ENCODE results near the gene OPN4. TPM values are rescaled to one million over a fixed set of nuclear protein-coding genes. Genes with fewer than 3 reads are reported as not detected.

Gene OPN4
- total and polyA plus RNA-seq, 2 of the 8 experiments (the other 6 are each of a cell fraction or from before 2014, with no cell fraction given): not detected

GRCh38 chr10:86693275-86693674 is 38.9 kb downstream of the OPN4 start:
- H3K9ac ChIP-seq (replicated peaks in 1 of 4; ENCODE audit: extremely low read depth in 1 of 4, low read depth in 3 of 4, low read length in 3 of 4): no peak overlapping the region
- no peak overlapping the region for H4K5ac ChIP-seq (ENCODE audit: insufficient read length, low read depth, low read length)
- peak overlapping the region; percentile 35; the same call in 1 of the 2 replicates for H2BK12ac ChIP-seq (ENCODE audit: low read depth, low read length)
- H3K4ac ChIP-seq (replicated peaks; ENCODE audit: insufficient read length, low read depth, low read length): no peak overlapping the region
- no peak overlapping the region for H3K4me3 ChIP-seq (ENCODE audit: extremely low read depth in 1 of 4, insufficient read depth in 2 of 4, low read depth in 3 of 4, low read length in 4 of 4)
- no peak overlapping the region for H3K23ac ChIP-seq (ENCODE audit: insufficient read length)
- peak overlapping the region; percentile 63 for H4K91ac ChIP-seq (replicated peaks; ENCODE audit: insufficient read length, low read length)
- no peak for DNase-seq (ENCODE audit: low read depth in 1 of 2, low spot score in 2 of 2)
- H3K36me3 ChIP-seq (ENCODE audit: control insufficient read depth in 2 of 4, insufficient read depth in 4 of 4, low read length in 3 of 4): no peaks in the 10 kb centered on the region
- ChIA-PET POLR2A (ENCODE audit: partially characterized antibody) (interaction anchor here (0.6 to 1.5 kb wide), 3 partner anchors 10 to 426 kb away, joined by 3 to 4 read pairs (median 4); no protein-coding TSS in a partner anchor), CTCF (ENCODE audit: partially characterized antibody) (interaction anchor here (0.6 to 5.0 kb wide), 33 partner anchors 9 to 264 kb away, joined by 3 to 52 read pairs (median 5); partner anchors contain the start of gene MMRN2)
- H3K79me2 ChIP-seq (ENCODE audit: control insufficient read depth in 1 of 2, insufficient read depth in 2 of 2, low read length in 2 of 2): no peaks in the 10 kb centered on the region
- H3K4me2 ChIP-seq (ENCODE audit: insufficient read depth in 1 of 2, low read depth in 2 of 2, low read length in 2 of 2): peak overlapping the region in 1 of 2 experiments; percentile 29; a peak in 1 of 4 replicates
- H3K79me1 ChIP-seq (ENCODE audit: low read depth, low read length): no peaks in the 10 kb centered on the region
- TF ChIP-seq CHD1 (IDR thresholded peaks at IDR 0.05; ENCODE audit: low read depth, low read length): no peak
- TF ChIP-seq BCL11A (IDR thresholded peaks at IDR 0.05; ENCODE audit: low read depth in 2 of 2, low read length in 2 of 2): no peak
- no peak for TF ChIP-seq HDAC2 (IDR thresholded peaks at IDR 0.05; ENCODE audit: borderline replicate concordance in 1 of 2, low read depth in 2 of 2, low read length in 2 of 2)
- no peak for TF ChIP-seq ZNF274 (IDR thresholded peaks at IDR 0.05; ENCODE audit: borderline replicate concordance, extremely low read depth, low read length)
- no peak for TF ChIP-seq NRF1 (IDR thresholded peaks at IDR 0.05; ENCODE audit: low read depth, low read length)
- 0 out of 2 replicates have a peak overlapping the region, but pooled peaks have one; percentile 55 for H2AK5ac ChIP-seq (ENCODE audit: low read depth, low read length)
- no peaks in the 10 kb centered on the region for H3K23me2 ChIP-seq (ENCODE audit: low read depth, low read length)
- H3K27ac ChIP-seq (ENCODE audit: low read depth, low read length): no peak overlapping the region
- no peak overlapping the region for H3K14ac ChIP-seq (ENCODE audit: insufficient read length)
- peak overlapping the region; percentile 83; the same call in 1 of the 2 replicates for H2BK15ac ChIP-seq (ENCODE audit: low read length)
- H3K27me3 ChIP-seq (replicated peaks in 1 of 4; ENCODE audit: control insufficient read depth in 3 of 4, extremely low read depth in 1 of 4, insufficient read depth in 3 of 4, low read length in 3 of 4): 0 out of 7 replicates have a peak, but pooled peaks cover 0 to 3% (median 0%) of the 10 kb centered on the region in 4 experiments
- peaks cover 3 to 17% (median 4%) of the 10 kb centered on the region in 4 experiments for H3K4me1 ChIP-seq (replicated peaks in 1 of 4; ENCODE audit: control insufficient read depth in 3 of 4, insufficient read depth in 4 of 4, low read length in 3 of 4)
- no peak for FAIRE-seq
- H2AFZ ChIP-seq (ENCODE audit: low read length): peak overlapping the region; percentile 71; the same call in 1 of the 2 replicates
- 90% methylated on average over 2 of the region's 2 CpGs; no CpG with 5 or more reads in 1 of the 2 experiments for WGBS, 2 experiments (ENCODE audit: extremely low coverage in 1 of 2, insufficient coverage in 1 of 2, insufficient read length in 1 of 2, insufficient replicate concordance in 2 of 2, low coverage in 1 of 2, low lambda C conversion rate in 2 of 2, missing lambda C conversion rate in 1 of 2)
- no peak overlapping the region for H2BK120ac ChIP-seq (replicated peaks; ENCODE audit: low read depth, low read length)
- no peaks in the 10 kb centered on the region for H4K20me1 ChIP-seq (replicated peaks in 1 of 2; ENCODE audit: control insufficient read depth in 1 of 2, insufficient read depth in 2 of 2, low read length in 2 of 2)
- H3K18ac ChIP-seq (ENCODE audit: extremely low read depth, low read length): peak overlapping the region; percentile 53; the same call in 1 of the 2 replicates
- peak overlapping the region; percentile 55; the same call in 1 of the 2 replicates for H2BK20ac ChIP-seq (ENCODE audit: low read length)
- no peaks in the 10 kb centered on the region for H3K9me3 ChIP-seq (ENCODE audit: insufficient read depth in 2 of 2, low read depth in 1 of 2, low read length in 1 of 2)
- H3K56ac ChIP-seq (replicated peaks; ENCODE audit: insufficient read length, low read depth, low read length): no peak overlapping the region
- 0 out of 2 replicates have a peak overlapping the region, but pooled peaks have one; percentile 10 for H2BK5ac ChIP-seq (ENCODE audit: low read depth, low read length)
- H4K8ac ChIP-seq (ENCODE audit: extremely low read depth, insufficient read depth, low read length): no peak overlapping the region

Measured in H1 (cell line).